CD4-positive, alpha-beta T cell treated with Interleukin-15 for 4 hours (primary cell): ENCODE results near the gene OR5H15.
"Not testable (repeated sequence)": the region's sequence is repeated elsewhere in the genome, so short reads cannot be mapped to it uniquely, and the experiment has no call there.

Source experiments
- DNase-seq: peaks from one replicate; pipeline ENCODE4 v3.0.0-alpha.2; 2020; ENCODE audit warnings: low spot score

Gene OR5H15

GRCh38 chr3:98166396-98166795, at the start of gene OR5H15:
OR5H15 (plus strand) TSS chr3:98166696; CDS start chr3:98168700, 2,004 bp downstream.
- no peak for DNase-seq

- DNase-seq, result no peak
Measured at GRCh38 chr3:98130421-98130820, 36.1 kb upstream of the OR5H15 start, which contains the start of gene OR5H1. OR5H1 (plus strand) TSS chr3:98130721; CDS start chr3:98132698, 1,977 bp downstream.

- no peak for DNase-seq
Measured at GRCh38 chr3:98136631-98137030, 29.9 kb upstream of the OR5H15 start.

- not testable (repeated sequence) for DNase-seq
Measured at GRCh38 chr3:98137826-98138557, 28.5 kb upstream of the OR5H15 start.

- DNase-seq, result no peak
Measured at GRCh38 chr3:98140531-98140930, 26.0 kb upstream of the OR5H15 start.

- no peak for DNase-seq
Measured at GRCh38 chr3:98147179-98147578, 19.3 kb upstream of the OR5H15 start, which contains the start of gene OR5H14. OR5H14 (plus strand) TSS chr3:98147479; CDS start chr3:98149386, 1,907 bp downstream.

- no peak for DNase-seq
Measured at GRCh38 chr3:98148751-98149150, 17.7 kb upstream of the OR5H15 start.

GRCh38 chr3:98149456-98149855, 17.0 kb upstream of the OR5H15 start:
- not testable (repeated sequence) for DNase-seq

- no peak for DNase-seq
Measured at GRCh38 chr3:98151241-98151640, 15.3 kb upstream of the OR5H15 start.

- no peak for DNase-seq
Measured at GRCh38 chr3:98171071-98171470, 4.6 kb downstream of the OR5H15 start.

GRCh38 chr3:98172621-98173020, 6.1 kb downstream of the OR5H15 start:
- no peak for DNase-seq

- DNase-seq, result no peak
Measured at GRCh38 chr3:98180319-98180890, 13.9 kb downstream of the OR5H15 start.

GRCh38 chr3:98182196-98182595, 15.7 kb downstream of the OR5H15 start:
- no peak for DNase-seq

GRCh38 chr3:98185180-98185579, 18.7 kb downstream of the OR5H15 start:
- no peak for DNase-seq

GRCh38 chr3:98188545-98188944, 22.0 kb downstream of the OR5H15 start:
- no peak for DNase-seq

GRCh38 chr3:98190911-98191310, 24.4 kb downstream of the OR5H15 start:
- not testable (repeated sequence) for DNase-seq

- DNase-seq, result not testable (repeated sequence)
Measured at GRCh38 chr3:98196293-98196692, 29.8 kb downstream of the OR5H15 start.

GRCh38 chr3:98199020-98199419, 32.5 kb downstream of the OR5H15 start:
- no peak for DNase-seq

- no peak for DNase-seq
Measured at GRCh38 chr3:98209244-98209643, 42.7 kb downstream of the OR5H15 start.

- no peak for DNase-seq
Measured at GRCh38 chr3:98213276-98213675, 46.8 kb downstream of the OR5H15 start.

- no peak for DNase-seq
Measured at GRCh38 chr3:98215051-98215450, 48.6 kb downstream of the OR5H15 start.
